Panc1 (cell line): ENCODE data around the gene LTBP3. TPM values are rescaled to one million over a fixed set of nuclear protein-coding genes. Genes with fewer than 3 reads are reported as not detected.

Source experiments
- ATAC-seq: fragments of 200-7000 bp; cut with Tn5 transposase; 2 replicates; pipeline ENCODE4 v1.9.1; 2020; ENCODE audit warnings: mild to moderate bottlenecking, moderate library complexity
- BruUV-seq: library from RNA; stranded (reverse); fragments of 400-500 nt; replicated peaks from 2 replicates; lab custom pipeline; 2021; lab: Mats Ljungman, UMichigan
- CTCF ChIA-PET: fragments of 300-600 bp; sonication (Branson Sonifier 250); formaldehyde crosslinking; loops from one replicate; lab custom pipeline; 2022; ENCODE audit warnings: antibody characterized with exemption; lab: Charles Lee
- POLR2A ChIA-PET: fragments of 300-600 bp; sonication (Branson Sonifier 250); formaldehyde crosslinking; loops from one replicate; lab custom pipeline; 2022; ENCODE audit warnings: antibody characterized with exemption; lab: Charles Lee
- DNase-seq: peaks from one replicate; pipeline ENCODE4 v3.0.0-alpha.2; 2010; ENCODE audit warnings: low read depth, low spot score
- H3K27ac ChIP-seq: 2 replicates; pipeline ENCODE4 v1.5.1; 2011; ENCODE audit warnings: mild to moderate bottlenecking, low read length, inconsistent platforms
- H3K27me3 ChIP-seq: fragments of 200-500 bp; sonication (Bioruptor generic); 2 replicates; pipeline ENCODE4 v1.6.0; 2014; ENCODE audit warnings: low read length, inconsistent platforms; ENCODE audit not compliant: control insufficient read depth, insufficient read depth
- H3K36me3 ChIP-seq: fragments of 200-500 bp; sonication (Bioruptor generic); 2 replicates; pipeline ENCODE4 v1.5.1; 2014; ENCODE audit warnings: inconsistent platforms, mild to moderate bottlenecking, low read length, moderate library complexity; ENCODE audit not compliant: control insufficient read depth, insufficient read depth
- H3K4me1 ChIP-seq: 2 replicates; pipeline ENCODE4 v1.5.1; 2011; ENCODE audit warnings: inconsistent platforms, mild to moderate bottlenecking, low read length, moderate library complexity; ENCODE audit not compliant: control insufficient read depth, insufficient read depth
- H3K4me3 ChIP-seq, 2 experiments: 2 replicates each; pipeline ENCODE4 v1.5.1; 2011 to 2012; ENCODE audit warnings: low read depth in 2 of 2, low read length in 2 of 2, mild to moderate bottlenecking in 2 of 2, inconsistent platforms in 1 of 2, moderate library complexity in 1 of 2
- H3K9me3 ChIP-seq: fragments of 200-500 bp; sonication (Bioruptor generic); 2 replicates; pipeline ENCODE4 v1.5.1; 2014; ENCODE audit warnings: low read depth, mild to moderate bottlenecking, inconsistent platforms, low read length, moderate library complexity; ENCODE audit not compliant: control insufficient read depth, insufficient read depth
- POLR2AphosphoS5 ChIP-seq: IDR thresholded peaks from 2 replicates; pipeline ENCODE4 v1.6.1; 2012; ENCODE audit warnings: mild to moderate bottlenecking, low read depth, low read length, moderate library complexity
- SIN3A ChIP-seq: IDR thresholded peaks from 2 replicates; pipeline ENCODE4 v1.6.1; 2012; ENCODE audit warnings: low read depth, mild to moderate bottlenecking, low read length, moderate library complexity, borderline replicate concordance; ENCODE audit not compliant: insufficient read depth
- TCF7L2 ChIP-seq: IDR thresholded peaks from 2 replicates; pipeline ENCODE4 v1.6.1; 2011; ENCODE audit warnings: mild to moderate bottlenecking, low read depth, low read length, inconsistent platforms
- in situ Hi-C: cut with HindIII; loops from 2 replicates; pipeline ENCODE4 v1.10.0; 2016; ENCODE audit warnings: low sequenced_read_pairs, low pct_unique_long_range_greater_than_20kb
- intact Hi-C: fragments of 100-400 bp; cut with micrococcal nuclease; formaldehyde crosslinking; loops from one replicate; pipeline ENCODE4 v1.10.0; 2022; ENCODE audit not compliant: unreplicated experiment
- total RNA-seq: library from RNA; stranded (reverse); gene quantifications from one replicate; pipeline ENCODE4 v1.2.1, GENCODE V29; 2021; ENCODE audit not compliant: unreplicated experiment
- TF ChIP-seq, protein P1 (sequence below): fragments of 450-650 bp; IDR thresholded peaks from 2 replicates; pipeline ENCODE4 v1.5.1; 2017; ENCODE audit warnings: mild to moderate bottlenecking
- TF ChIP-seq, protein P2 (sequence below), 2 experiments: IDR thresholded peaks; 2 replicates each; pipeline ENCODE4 v1.6.1; 2011 to 2012; ENCODE audit warnings: low read depth in 2 of 2, control low read depth in 1 of 2, low read length in 1 of 2, mild to moderate bottlenecking in 1 of 2, moderate library complexity in 1 of 2; ENCODE audit not compliant: insufficient read depth in 1 of 2

Gene LTBP3
- total RNA-seq, 1 experiment from 2014 or later = 133 TPM

DNA sequence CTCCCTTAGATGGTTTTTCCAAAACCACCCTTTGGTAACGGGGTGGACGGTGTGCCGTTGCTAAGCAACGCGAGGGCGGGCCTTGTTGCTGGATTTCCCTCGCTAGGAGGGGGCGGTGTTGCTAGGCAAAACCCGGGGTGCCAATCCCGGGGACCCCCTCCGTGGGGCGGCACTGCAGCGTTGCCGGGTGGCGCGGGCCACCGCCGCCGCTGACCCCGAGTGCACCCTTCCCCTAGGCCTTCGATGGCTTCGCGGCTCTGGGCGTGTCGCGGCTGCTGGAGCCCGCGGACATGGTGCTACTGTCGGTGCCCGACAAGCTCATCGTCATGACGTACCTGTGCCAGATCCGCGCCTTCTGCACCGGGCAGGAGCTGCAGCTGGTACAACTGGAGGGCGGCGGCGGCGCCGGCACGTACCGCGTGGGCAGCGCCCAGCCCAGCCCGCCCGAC, 26.6 kb upstream of the LTBP3 start:
- POLR2A ChIA-PET = no interaction called here
- DNase-seq = no peak
- H3K4me3 ChIP-seq = no peak overlapping the region
- ATAC-seq = no peak
- no peaks in the 10 kb centered on the region for H3K27me3 ChIP-seq
- no TSS peak for BruUV-seq
- H3K4me1 ChIP-seq = peaks cover 17% of the 10 kb centered on the region
- intact Hi-C loops (no loop called here), in situ Hi-C loops (no loop called here)
- TF ChIP-seq POLR2AphosphoS5 (no peak), SIN3A (no peak), TCF7L2 (no peak)
- TF ChIP-seq, protein P1, sequence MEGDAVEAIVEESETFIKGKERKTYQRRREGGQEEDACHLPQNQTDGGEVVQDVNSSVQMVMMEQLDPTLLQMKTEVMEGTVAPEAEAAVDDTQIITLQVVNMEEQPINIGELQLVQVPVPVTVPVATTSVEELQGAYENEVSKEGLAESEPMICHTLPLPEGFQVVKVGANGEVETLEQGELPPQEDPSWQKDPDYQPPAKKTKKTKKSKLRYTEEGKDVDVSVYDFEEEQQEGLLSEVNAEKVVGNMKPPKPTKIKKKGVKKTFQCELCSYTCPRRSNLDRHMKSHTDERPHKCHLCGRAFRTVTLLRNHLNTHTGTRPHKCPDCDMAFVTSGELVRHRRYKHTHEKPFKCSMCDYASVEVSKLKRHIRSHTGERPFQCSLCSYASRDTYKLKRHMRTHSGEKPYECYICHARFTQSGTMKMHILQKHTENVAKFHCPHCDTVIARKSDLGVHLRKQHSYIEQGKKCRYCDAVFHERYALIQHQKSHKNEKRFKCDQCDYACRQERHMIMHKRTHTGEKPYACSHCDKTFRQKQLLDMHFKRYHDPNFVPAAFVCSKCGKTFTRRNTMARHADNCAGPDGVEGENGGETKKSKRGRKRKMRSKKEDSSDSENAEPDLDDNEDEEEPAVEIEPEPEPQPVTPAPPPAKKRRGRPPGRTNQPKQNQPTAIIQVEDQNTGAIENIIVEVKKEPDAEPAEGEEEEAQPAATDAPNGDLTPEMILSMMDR = no peak
- TF ChIP-seq, protein P2, sequence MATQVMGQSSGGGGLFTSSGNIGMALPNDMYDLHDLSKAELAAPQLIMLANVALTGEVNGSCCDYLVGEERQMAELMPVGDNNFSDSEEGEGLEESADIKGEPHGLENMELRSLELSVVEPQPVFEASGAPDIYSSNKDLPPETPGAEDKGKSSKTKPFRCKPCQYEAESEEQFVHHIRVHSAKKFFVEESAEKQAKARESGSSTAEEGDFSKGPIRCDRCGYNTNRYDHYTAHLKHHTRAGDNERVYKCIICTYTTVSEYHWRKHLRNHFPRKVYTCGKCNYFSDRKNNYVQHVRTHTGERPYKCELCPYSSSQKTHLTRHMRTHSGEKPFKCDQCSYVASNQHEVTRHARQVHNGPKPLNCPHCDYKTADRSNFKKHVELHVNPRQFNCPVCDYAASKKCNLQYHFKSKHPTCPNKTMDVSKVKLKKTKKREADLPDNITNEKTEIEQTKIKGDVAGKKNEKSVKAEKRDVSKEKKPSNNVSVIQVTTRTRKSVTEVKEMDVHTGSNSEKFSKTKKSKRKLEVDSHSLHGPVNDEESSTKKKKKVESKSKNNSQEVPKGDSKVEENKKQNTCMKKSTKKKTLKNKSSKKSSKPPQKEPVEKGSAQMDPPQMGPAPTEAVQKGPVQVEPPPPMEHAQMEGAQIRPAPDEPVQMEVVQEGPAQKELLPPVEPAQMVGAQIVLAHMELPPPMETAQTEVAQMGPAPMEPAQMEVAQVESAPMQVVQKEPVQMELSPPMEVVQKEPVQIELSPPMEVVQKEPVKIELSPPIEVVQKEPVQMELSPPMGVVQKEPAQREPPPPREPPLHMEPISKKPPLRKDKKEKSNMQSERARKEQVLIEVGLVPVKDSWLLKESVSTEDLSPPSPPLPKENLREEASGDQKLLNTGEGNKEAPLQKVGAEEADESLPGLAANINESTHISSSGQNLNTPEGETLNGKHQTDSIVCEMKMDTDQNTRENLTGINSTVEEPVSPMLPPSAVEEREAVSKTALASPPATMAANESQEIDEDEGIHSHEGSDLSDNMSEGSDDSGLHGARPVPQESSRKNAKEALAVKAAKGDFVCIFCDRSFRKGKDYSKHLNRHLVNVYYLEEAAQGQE (IDR thresholded peaks at IDR 0.05; ENCODE audit: insufficient read depth in 1 of 2, low read depth in 2 of 2, low read length in 1 of 2) = no peak
- CTCF ChIA-PET = no interaction called here
- no peak overlapping the region for H3K27ac ChIP-seq
- H3K36me3 ChIP-seq = peaks cover 3% of the 10 kb centered on the region; the same call in 1 of the 2 replicates
- H3K9me3 ChIP-seq = no peaks in the 10 kb centered on the region

DNA sequence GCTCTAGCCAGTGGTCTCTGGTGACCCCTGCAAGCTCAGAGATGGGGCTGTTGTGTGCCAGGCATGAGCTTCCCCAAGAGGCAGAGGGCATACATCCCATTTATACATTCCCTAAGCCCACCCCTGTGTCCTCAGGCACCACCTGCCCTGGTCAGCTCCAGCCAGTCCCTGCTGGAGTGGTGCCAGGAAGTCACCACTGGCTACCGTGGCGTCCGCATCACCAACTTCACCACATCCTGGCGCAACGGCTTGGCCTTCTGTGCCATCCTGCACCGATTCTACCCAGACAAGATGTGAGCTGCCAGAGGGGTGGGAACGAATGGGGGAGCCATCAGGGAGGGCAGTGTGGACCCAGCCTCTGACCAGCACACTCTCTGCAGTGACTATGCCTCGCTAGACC, 25.9 kb upstream of the LTBP3 start:
- Histone ChIP-seq H3K4me3 (no peak overlapping the region), H3K4me1 (peaks cover 17% of the 10 kb centered on the region), H3K27me3 (no peaks in the 10 kb centered on the region), H3K27ac (no peak overlapping the region), H3K9me3 (no peaks in the 10 kb centered on the region), H3K36me3 (peaks cover 3% of the 10 kb centered on the region; the same call in 1 of the 2 replicates)
- in situ Hi-C loops = no loop called here
- ATAC-seq (no peak), DNase-seq (no peak)
- ChIA-PET CTCF (no interaction called here), POLR2A (no interaction called here)
- TF ChIP-seq, protein P1 = no peak
- TF ChIP-seq POLR2AphosphoS5 (0 out of 2 replicates have a peak, but pooled peaks have one; percentile 10), SIN3A (no peak)
- intact Hi-C loops = no loop called here
- no TSS peak for BruUV-seq
